Activated naive CD4-positive, alpha-beta T cell treated with Interleukin-2 at 50 U/mL for 16 hours (primary cell): ENCODE results near the gene HTR6.

Experiments
- DNase-seq: peaks from one replicate; pipeline ENCODE4 v3.0.0-alpha.2; 2020

Gene HTR6

DNA sequence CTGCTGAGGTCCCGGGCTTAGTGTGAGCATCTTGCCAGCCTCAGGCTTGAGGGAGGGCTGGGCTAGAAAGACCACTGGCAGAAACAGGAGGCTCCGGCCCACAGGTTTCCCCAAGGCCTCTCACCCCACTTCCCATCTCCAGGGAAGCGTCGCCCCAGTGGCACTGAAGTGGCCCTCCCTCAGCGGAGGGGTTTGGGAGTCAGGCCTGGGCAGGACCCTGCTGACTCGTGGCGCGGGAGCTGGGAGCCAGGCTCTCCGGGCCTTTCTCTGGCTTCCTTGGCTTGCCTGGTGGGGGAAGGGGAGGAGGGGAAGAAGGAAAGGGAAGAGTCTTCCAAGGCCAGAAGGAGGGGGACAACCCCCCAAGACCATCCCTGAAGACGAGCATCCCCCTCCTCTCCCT lies 7.2 kb upstream of the HTR6 start:
- DNase-seq, result no peak

DNA sequence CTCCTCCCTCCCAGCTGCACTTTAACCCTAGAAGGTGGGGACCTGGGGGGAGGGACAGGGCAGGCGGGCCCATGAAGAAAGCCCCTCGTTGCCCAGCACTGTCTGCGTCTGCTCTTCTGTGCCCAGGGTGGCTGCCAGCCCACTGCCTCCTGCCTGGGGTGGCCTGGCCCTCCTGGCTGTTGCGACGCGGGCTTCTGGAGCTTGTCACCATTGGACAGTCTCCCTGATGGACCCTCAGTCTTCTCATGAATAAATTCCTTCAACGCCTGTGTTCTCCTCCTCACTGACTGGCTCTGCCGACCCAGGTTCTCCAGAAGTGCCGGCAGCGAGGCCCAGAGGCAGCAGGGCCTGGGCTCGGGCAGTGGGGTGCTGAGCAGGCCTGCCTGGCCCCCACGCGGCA lies 6.5 kb upstream of the HTR6 start:
- DNase-seq, result no peak

- peak; percentile 40 for DNase-seq
Measured at GRCh38 chr1:19661721-19662228, 2.9 kb upstream of the HTR6 start.

DNA sequence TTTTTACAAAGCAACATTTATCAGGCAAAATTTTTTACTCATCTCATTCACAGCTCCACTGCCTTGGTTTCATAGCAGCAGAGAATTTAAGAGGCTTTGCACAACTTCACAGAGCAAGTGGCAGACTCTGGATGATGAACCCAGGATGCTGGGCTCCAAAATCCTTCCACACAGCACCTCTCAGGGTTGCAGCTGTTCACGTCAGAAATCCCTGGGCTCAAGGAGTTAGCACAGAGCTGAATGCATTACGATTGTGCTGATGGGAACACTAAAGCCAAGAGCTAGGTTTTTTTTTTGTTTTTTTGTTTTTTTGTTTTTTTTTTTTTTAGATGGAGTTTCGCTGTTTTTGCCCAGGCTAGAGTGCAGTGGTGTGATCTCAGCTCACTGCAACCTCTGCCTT lies 2.4 kb upstream of the HTR6 start:
- no peak for DNase-seq

- DNase-seq, result no peak
Measured at GRCh38 chr1:19665186-19665495, 466 bp downstream of the HTR6 start.

DNA sequence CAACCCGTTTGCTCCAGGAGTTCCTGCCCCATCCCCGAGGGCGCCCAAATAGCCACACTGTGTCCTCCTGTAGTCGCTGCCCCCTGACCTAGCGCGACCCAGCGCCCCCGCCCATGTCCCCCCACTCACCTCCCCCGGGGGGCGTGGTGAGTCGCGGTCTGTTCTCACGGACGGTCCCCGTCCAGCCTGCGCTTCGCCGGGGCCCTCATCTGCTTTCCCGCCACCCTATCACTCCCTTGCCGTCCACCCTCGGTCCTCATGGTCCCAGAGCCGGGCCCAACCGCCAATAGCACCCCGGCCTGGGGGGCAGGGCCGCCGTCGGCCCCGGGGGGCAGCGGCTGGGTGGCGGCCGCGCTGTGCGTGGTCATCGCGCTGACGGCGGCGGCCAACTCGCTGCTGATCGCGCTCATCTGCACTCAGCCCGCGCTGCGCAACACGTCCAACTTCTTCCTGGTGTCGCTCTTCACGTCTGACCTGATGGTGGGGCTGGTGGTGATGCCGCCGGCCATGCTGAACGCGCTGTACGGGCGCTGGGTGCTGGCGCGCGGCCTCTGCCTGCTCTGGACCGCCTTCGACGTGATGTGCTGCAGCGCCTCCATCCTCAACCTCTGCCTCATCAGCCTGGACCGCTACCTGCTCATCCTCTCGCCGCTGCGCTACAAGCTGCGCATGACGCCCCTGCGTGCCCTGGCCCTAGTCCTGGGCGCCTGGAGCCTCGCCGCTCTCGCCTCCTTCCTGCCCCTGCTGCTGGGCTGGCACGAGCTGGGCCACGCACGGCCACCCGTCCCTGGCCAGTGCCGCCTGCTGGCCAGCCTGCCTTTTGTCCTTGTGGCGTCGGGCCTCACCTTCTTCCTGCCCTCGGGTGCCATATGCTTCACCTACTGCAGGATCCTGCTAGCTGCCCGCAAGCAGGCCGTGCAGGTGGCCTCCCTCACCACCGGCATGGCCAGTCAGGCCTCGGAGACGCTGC lies 1.1 kb downstream of the HTR6 start:
- no peak for DNase-seq

DNA sequence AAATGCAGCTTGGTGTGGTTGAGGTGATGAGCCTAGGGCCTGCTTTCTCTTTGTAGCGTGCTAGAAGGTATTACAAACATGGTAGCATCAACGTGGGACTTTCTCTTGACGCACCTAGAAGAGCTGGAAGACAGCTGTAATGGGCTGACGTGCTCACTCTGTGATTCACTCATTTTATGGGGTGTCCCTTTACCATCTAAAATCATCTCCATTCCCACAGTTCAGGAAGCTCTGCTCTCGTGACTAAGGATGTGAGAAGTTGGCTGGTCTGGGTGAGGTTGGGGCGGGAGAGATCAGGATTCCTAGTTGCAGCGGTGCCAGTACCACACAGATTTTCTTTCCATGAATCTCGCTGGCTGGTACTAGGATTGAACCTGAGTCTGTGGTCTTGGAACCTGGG lies 4.2 kb downstream of the HTR6 start:
- no peak for DNase-seq

DNA sequence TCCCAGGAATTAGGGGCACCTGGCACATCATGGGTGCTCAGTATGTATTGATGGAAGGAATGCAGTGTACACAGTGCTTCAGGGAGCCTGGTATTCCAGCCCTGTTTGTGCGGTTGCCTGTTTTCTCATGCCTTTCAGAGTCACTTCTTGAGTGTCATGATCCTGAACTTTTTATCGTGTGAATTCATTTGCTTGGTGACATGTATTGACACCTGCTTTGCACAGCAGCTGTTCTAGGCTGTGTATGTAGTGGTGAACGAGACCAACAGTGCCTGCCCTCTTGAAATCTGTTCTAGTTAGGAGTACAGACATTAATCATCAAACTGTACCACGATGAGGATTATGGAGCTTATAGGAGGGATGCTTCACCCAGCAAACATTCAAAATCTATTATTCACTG lies 6.1 kb downstream of the HTR6 start:
- DNase-seq, result no peak

GRCh38 chr1:19672237-19672636 lies 7.6 kb downstream of the HTR6 start:
- no peak for DNase-seq

DNA sequence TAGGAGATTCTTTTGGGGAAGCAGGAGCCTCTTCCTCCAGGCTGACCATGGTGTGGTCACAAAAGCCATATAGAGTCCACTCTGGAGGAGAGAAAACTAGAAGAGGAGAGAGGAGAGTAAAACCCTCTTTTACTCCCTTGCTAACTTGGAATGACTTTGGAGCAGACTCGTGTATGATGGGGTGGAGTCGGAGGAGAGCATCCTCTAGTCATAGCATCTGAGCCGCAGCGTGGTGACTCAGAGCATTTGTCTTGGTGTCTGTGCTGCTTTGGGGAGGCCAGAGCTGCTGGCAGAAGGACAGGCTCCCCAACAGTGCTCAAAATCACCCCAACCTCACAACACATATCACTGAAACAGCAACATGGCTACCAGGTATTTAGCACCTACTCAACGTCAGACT lies 11.1 kb downstream of the HTR6 start:
- no peak for DNase-seq

- no peak for DNase-seq
Measured at GRCh38 chr1:19676438-19676922, 11.8 kb downstream of the HTR6 start.

- no peak for DNase-seq
Measured at GRCh38 chr1:19678493-19678892, 13.8 kb downstream of the HTR6 start.

GRCh38 chr1:19678931-19679453 lies 14.3 kb downstream of the HTR6 start:
- DNase-seq, result no peak

GRCh38 chr1:19679691-19680090 lies 15.0 kb downstream of the HTR6 start:
- no peak for DNase-seq

DNA sequence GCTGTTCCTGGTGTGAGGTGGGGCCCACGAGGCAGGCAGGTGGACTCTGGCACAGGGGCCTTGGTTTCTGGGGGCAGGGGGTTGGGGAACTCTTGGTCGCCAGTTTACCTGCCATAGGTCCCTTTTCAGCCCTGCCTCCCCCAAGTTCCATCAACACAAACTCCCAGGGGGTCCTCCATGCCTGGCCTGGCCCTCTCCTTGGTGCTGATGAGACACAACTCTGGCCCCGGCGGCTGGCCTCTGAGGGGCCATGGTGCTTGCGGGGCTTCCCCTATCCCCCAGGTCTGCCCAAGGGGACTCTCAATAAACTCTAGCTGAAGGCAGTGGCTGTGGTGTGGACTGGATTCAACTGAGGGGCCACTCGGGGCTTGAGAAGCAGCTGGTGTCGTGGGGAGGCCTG lies 16.0 kb downstream of the HTR6 start:
- no peak for DNase-seq

DNA sequence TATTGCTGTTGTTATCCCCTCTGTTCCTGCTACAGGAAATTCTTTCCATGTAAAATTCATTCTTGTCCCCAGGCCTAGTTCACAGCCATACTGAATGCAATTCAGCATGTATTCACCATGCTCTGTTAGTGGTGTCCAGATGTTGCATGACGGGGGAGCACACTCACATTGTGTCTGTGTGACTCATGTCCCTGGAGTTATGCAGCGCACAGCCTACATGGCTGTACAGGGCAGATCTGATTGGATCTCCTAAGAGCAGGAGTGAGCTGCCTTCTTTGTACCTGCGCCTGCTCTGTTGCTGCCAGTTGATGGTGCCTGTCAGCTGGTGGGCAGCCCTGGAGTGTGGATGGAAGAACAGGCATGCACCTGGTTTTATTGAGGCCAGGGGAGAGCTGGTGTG lies 17.6 kb downstream of the HTR6 start:
- DNase-seq, result no peak

- DNase-seq, result no peak
Measured at GRCh38 chr1:19682901-19683300, 18.2 kb downstream of the HTR6 start.

GRCh38 chr1:19683351-19683750 lies 18.7 kb downstream of the HTR6 start:
- no peak for DNase-seq

- DNase-seq, result no peak
Measured at GRCh38 chr1:19684677-19685076, 20.0 kb downstream of the HTR6 start.

GRCh38 chr1:19685994-19686393 lies 21.3 kb downstream of the HTR6 start:
- no peak for DNase-seq

GRCh38 chr1:19687414-19687813 lies 22.7 kb downstream of the HTR6 start:
- no peak for DNase-seq

- peak; percentile 49 for DNase-seq
Measured at GRCh38 chr1:19688041-19688842, 23.6 kb downstream of the HTR6 start.

DNA sequence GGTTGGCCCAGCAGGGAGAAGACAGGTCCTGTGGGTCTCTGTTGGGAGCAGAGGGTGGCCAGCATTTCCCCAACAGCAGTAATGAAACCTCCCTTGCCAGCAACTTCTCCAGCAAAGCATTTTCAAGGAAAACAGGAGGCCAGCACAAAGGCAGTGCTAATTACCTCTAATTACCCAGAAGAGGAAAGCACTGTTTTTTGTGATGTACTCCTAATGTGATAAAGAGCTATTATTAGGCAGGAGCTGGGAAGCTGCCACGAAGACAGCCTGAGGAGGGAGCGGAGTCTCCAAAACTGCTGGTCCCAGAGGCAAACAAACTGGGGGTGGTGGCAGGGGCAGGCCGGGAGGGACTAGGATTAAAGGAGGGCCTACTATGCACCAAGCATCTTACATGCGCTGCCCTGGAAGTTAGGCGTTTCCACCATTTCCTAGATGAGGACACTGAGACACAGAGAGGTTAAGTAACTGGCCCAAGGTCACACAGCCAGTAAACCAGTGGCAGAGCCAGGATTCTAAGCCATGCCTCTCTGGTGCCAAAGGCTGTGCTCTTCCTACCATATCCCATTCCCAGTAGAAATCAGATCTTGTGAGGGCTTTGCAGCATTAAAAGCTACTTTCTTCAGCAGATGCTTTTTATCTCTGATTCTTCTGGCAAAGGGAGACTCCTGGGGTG lies 24.5 kb downstream of the HTR6 start:
- no peak for DNase-seq
